ENCODE results near the gene TIFAB. TPM values are rescaled to one million over a fixed set of nuclear protein-coding genes. Genes with fewer than 3 reads are reported as not detected.

TIFAB gene
- total RNA-seq, 1 donor from 2014 or later = not detected

- DNase-seq (ENCODE audit: low spot score) = no peak
- Mint-ChIP-seq H3K27ac (ENCODE audit: unreplicated experiment) (no peak overlapping the region), H3K36me3 (ENCODE audit: low read depth, unreplicated experiment) (no peaks in the 10 kb centered on the region)
Observed at GRCh38 chr5:135436951-135437418, 15.2 kb downstream of the TIFAB start.

GRCh38 chr5:135435467-135436330, 16.5 kb downstream of the TIFAB start:
- Mint-ChIP-seq H3K27me3 (ENCODE audit: unreplicated experiment) (peaks cover 2% of the 10 kb centered on the region), H3K36me3 (ENCODE audit: low read depth, unreplicated experiment) (no peaks in the 10 kb centered on the region), H3K27ac (ENCODE audit: unreplicated experiment) (no peak overlapping the region), H3K9me3 (ENCODE audit: unreplicated experiment) (no peaks in the 10 kb centered on the region), H3K4me3 (ENCODE audit: unreplicated experiment) (no peak overlapping the region), H3K4me1 (ENCODE audit: unreplicated experiment) (peaks cover 12% of the 10 kb centered on the region)
- TF ChIP-seq CTCF (IDR thresholded peaks at IDR 0.05; ENCODE audit: unreplicated experiment) = no peak
- no peak for DNase-seq (ENCODE audit: low spot score)

More at GRCh38 chr5:135436951-135437418, 15.2 kb downstream of the TIFAB start:
- H3K9me3 Mint-ChIP-seq (ENCODE audit: unreplicated experiment) = no peaks in the 10 kb centered on the region
- no peak overlapping the region for H3K4me3 Mint-ChIP-seq (ENCODE audit: unreplicated experiment)
- H3K27me3 Mint-ChIP-seq (ENCODE audit: unreplicated experiment) = peaks cover 4% of the 10 kb centered on the region
- no peak for TF ChIP-seq CTCF (IDR thresholded peaks at IDR 0.05; ENCODE audit: unreplicated experiment)
- peaks cover 15% of the 10 kb centered on the region for H3K4me1 Mint-ChIP-seq (ENCODE audit: unreplicated experiment)

- H3K27ac Mint-ChIP-seq (ENCODE audit: unreplicated experiment) = no peak overlapping the region
- H3K4me1 Mint-ChIP-seq (ENCODE audit: unreplicated experiment) = peaks cover 12% of the 10 kb centered on the region
- H3K36me3 Mint-ChIP-seq (ENCODE audit: low read depth, unreplicated experiment) = no peaks in the 10 kb centered on the region
- no peak for TF ChIP-seq CTCF (IDR thresholded peaks at IDR 0.05; ENCODE audit: unreplicated experiment)
- DNase-seq (ENCODE audit: low spot score) = no peak
- H3K27me3 Mint-ChIP-seq (ENCODE audit: unreplicated experiment) = peaks cover 2% of the 10 kb centered on the region
- H3K9me3 Mint-ChIP-seq (ENCODE audit: unreplicated experiment) = no peaks in the 10 kb centered on the region
- no peak overlapping the region for H3K4me3 Mint-ChIP-seq (ENCODE audit: unreplicated experiment)
Observed at GRCh38 chr5:135434591-135435466, 17.3 kb downstream of the TIFAB start.

- no peak for TF ChIP-seq CTCF (IDR thresholded peaks at IDR 0.05; ENCODE audit: unreplicated experiment)
- H3K4me3 Mint-ChIP-seq (ENCODE audit: unreplicated experiment) = no peak overlapping the region
- H3K36me3 Mint-ChIP-seq (ENCODE audit: low read depth, unreplicated experiment) = peaks cover 2% of the 10 kb centered on the region
- no peak for DNase-seq (ENCODE audit: low spot score)
- H3K4me1 Mint-ChIP-seq (ENCODE audit: unreplicated experiment) = peaks cover 12% of the 10 kb centered on the region
- H3K9me3 Mint-ChIP-seq (ENCODE audit: unreplicated experiment) = no peaks in the 10 kb centered on the region
- H3K27ac Mint-ChIP-seq (ENCODE audit: unreplicated experiment) = no peak overlapping the region
- H3K27me3 Mint-ChIP-seq (ENCODE audit: unreplicated experiment) = peaks cover under 1% of the 10 kb centered on the region
Observed at GRCh38 chr5:135433681-135434426, 18.3 kb downstream of the TIFAB start.

All from endothelial cell (in vitro differentiated cells).